ENCODE data around the gene DNAJC5G. TPM values are rescaled to one million over a fixed set of nuclear protein-coding genes. Genes with fewer than 3 reads are reported as not detected.

DNAJC5G gene
- total and polyA plus RNA-seq, 9 of the 15 experiments (the other 6 are each of a cell fraction or from before 2014, with no cell fraction given): not detected

DNA sequence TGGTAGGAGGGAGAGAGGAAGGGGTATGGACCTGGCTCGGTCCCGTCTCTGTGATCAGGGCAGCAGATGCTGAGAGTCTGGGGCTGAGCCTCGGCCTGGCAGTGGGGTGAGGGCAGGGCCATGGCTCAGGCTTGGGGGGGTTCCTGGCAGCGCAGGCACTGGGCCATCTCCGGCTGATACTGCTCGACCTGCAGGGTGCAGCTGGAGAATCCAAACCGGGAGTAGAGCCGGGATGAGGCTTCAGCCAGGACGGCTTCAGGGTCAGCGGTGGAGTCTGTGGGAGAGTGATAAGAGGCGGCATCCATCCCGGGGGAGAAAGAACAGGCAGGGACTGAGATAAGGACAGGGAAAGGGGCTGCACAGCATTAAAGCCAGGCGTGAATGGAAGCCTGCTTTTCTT, 20.0 kb upstream of the DNAJC5G start (continued):
- TF ChIP-seq POLR2AphosphoS5 (IDR thresholded peaks at IDR 0.05; ENCODE audit: control insufficient read depth, insufficient read depth, low read depth, low read length) (peak; percentile 53; the same call in 1 of the 2 replicates), KLF6 (CRISPR knock-in tag; IDR thresholded peaks at IDR 0.05; ENCODE audit: borderline replicate concordance) (no peak), MBD2 (IDR thresholded peaks at IDR 0.05; ENCODE audit: borderline replicate concordance, low read depth) (no peak; the same call in 1 of the 2 replicates), SOX6 (IDR thresholded peaks at IDR 0.05) (peak; percentile 54), ZKSCAN1 (IDR thresholded peaks at IDR 0.05; ENCODE audit: low read depth, low read length) (no peak), ZC3H8 (IDR thresholded peaks at IDR 0.05) (no peak), ZNF347 (CRISPR knock-in tag; IDR thresholded peaks at IDR 0.05; ENCODE audit: low read depth) (no peak), ZNF282 (CRISPR knock-in tag; IDR thresholded peaks at IDR 0.05) (no peak)

GRCh38 chr2:27255660-27256059, 19.6 kb upstream of the DNAJC5G start:
- Histone ChIP-seq H3K4me1 (replicated peaks in 1 of 2; ENCODE audit: control insufficient read depth in 2 of 2, insufficient read depth in 2 of 2, low read length in 2 of 2) (peaks cover 10 to 33% of the 10 kb centered on the region in 2 experiments; a peak in 4 of 5 replicates), H3K4me3 (no peak overlapping the region), H3K27me3 (ENCODE audit: control insufficient read depth in 2 of 2, insufficient read depth in 2 of 2, low read length in 2 of 2) (peaks cover 6 to 14% of the 10 kb centered on the region in 2 experiments; a peak in 3 of 5 replicates), H3K79me2 (ENCODE audit: control insufficient read depth, insufficient read depth, low read length) (no peaks in the 10 kb centered on the region), H3K9me1 (ENCODE audit: control insufficient read depth, insufficient read depth, low read length) (no peaks in the 10 kb centered on the region), H3K9ac (ENCODE audit: insufficient read depth in 1 of 2, low read depth in 2 of 2, low read length in 2 of 2) (no peak overlapping the region), H3K36me3 (ENCODE audit: control insufficient read depth, insufficient read depth, low read length) (no peaks in the 10 kb centered on the region), H3K27ac (ENCODE audit: extremely low read depth, low read depth, low read length) (no peak overlapping the region), H3K4me2 (ENCODE audit: insufficient read depth, low read length) (peak overlapping the region; percentile 13; the same call in 1 of the 2 replicates), H3K9me3 (replicated peaks; ENCODE audit: control insufficient read depth, insufficient read depth, low read depth, low read length) (no peaks in the 10 kb centered on the region), H2AFZ (ENCODE audit: low read depth, low read length) (no peak overlapping the region), H4K20me1 (replicated peaks; ENCODE audit: control insufficient read depth, insufficient read depth, low read length) (no peaks in the 10 kb centered on the region; the same call in none of the 2 replicates)
- DNase-seq (ENCODE audit: extremely low read depth in 1 of 4, low spot score in 3 of 4): no peak
- FAIRE-seq: no peak
- 0% methylated on average over 1 of the region's 1 CpG for WGBS (ENCODE audit: insufficient coverage, low coverage, missing lambda C conversion rate)
- TF ChIP-seq FOSL1 (tag; conservative IDR thresholded peaks at IDR 0.05) (0 out of 2 replicates have a peak, but pooled peaks have one; percentile 21), KDM2B (CRISPR knock-in tag; IDR thresholded peaks at IDR 0.05) (no peak)
- in situ Hi-C loops (cut with MboI): no loop called here
- no peak for ATAC-seq
- no TSS peak for BruUV-seq (replicated peaks)
- ChIA-PET POLR2A (interaction anchor here (1.1 kb wide), 1 partner anchor 16 kb away, joined by 3 read pairs; no protein-coding TSS in a partner anchor), CTCF (ENCODE audit: low intra/inter-chr PET ratio) (no interaction called here)
- intact Hi-C loops (cut with micrococcal nuclease): no loop called here

All from K562 (cell line).